ENCODE measurements around the gene SRMS.

Gene SRMS

DNA sequence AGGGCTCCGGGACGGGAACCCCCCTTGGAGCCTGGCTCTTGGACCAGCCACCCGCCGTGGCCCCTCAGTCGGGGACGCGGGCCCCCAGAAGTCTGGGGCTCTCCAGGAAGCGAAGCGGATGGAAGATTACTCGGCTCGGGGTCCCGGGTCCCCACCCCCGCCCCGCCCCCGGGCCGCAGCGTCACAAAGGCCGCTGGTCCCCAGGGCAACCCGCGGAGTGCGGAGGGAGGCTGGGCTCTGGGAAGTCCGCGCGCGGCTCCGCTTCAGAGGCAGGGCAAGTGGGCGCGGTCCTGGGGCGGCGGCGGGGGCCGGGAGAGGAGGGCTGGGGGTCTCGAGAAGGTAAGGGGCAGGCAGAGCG is 6.4 kb upstream of the SRMS start, which contains the start of gene FNDC11:
FNDC11 (plus strand) TSS at position 227 of the 358 bp plus-strand sequence. CDS start 1,505 bp downstream, outside the sequence.
- ChIA-PET CTCF (interaction anchor here (0.6 kb wide), 1 partner anchor 104 kb away, joined by 3 read pairs; the partner anchor contains the start of gene RTEL1), POLR2A (ENCODE audit: low non-redundant PET) (no interaction called here)

DNA sequence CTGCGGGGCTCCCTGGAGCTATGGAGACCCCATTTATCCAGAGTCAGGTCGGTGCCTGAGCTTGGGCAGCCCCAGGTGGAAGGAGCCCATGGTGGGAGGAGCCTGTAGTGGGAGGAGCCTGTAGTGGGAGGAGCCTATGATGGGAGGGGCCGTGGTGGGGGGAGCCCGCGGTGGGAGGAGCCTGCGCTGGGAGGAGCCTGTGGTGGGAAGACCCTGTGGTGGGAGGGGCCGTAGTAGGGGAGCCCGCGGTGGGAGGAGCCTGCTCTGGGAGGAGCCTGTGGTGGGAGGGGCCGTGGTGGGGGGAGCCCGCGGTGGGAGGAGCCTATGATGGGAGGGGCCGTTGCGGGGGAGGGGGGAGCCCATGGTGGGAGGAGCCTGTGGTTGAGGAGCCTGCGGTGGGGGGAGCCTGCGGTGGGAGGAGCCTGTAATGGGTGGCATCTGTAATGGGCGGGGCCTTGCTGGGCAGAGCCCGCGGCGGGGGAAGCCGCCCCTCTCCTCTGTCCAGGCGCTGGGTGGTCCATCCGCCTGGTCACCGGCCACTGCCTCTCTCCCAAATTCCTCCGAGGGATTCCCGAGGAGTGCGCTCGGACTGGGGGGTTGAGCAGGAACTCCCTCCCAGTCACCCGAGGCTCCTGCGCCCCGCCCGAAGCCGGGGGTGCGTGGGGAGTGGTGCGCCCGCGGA is 5.8 kb upstream of the SRMS start:
- TF ChIP-seq, protein P1, sequence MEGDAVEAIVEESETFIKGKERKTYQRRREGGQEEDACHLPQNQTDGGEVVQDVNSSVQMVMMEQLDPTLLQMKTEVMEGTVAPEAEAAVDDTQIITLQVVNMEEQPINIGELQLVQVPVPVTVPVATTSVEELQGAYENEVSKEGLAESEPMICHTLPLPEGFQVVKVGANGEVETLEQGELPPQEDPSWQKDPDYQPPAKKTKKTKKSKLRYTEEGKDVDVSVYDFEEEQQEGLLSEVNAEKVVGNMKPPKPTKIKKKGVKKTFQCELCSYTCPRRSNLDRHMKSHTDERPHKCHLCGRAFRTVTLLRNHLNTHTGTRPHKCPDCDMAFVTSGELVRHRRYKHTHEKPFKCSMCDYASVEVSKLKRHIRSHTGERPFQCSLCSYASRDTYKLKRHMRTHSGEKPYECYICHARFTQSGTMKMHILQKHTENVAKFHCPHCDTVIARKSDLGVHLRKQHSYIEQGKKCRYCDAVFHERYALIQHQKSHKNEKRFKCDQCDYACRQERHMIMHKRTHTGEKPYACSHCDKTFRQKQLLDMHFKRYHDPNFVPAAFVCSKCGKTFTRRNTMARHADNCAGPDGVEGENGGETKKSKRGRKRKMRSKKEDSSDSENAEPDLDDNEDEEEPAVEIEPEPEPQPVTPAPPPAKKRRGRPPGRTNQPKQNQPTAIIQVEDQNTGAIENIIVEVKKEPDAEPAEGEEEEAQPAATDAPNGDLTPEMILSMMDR (conservative IDR thresholded peaks at IDR 0.05; ENCODE audit: low read depth), result no peak
- POLR2A ChIA-PET (ENCODE audit: low non-redundant PET), result interaction anchor here (0.8 to 1.2 kb wide), 3 partner anchors 10 to 15 kb away, joined by 3 to 8 read pairs (median 4); no protein-coding TSS in a partner anchor
- peak; percentile 96 for DNase-seq (ENCODE audit: low spot score)
- CTCF ChIA-PET, result interaction anchor here (0.7 to 1.8 kb wide), 3 partner anchors 15 to 504 kb away, joined by 4 to 9 read pairs (median 7); no protein-coding TSS in a partner anchor
- H3K27ac ChIP-seq, result peak overlapping the region; percentile 63

More for the DNA sequence above, 6.4 kb upstream of the SRMS start, which contains the start of gene FNDC11:
- peak within 1 kb of the TSS; percentile 63 for H3K27ac ChIP-seq
- TF ChIP-seq, protein P1 (conservative IDR thresholded peaks at IDR 0.05; ENCODE audit: low read depth), result no peak
- no peak for DNase-seq (ENCODE audit: low spot score)

DNA sequence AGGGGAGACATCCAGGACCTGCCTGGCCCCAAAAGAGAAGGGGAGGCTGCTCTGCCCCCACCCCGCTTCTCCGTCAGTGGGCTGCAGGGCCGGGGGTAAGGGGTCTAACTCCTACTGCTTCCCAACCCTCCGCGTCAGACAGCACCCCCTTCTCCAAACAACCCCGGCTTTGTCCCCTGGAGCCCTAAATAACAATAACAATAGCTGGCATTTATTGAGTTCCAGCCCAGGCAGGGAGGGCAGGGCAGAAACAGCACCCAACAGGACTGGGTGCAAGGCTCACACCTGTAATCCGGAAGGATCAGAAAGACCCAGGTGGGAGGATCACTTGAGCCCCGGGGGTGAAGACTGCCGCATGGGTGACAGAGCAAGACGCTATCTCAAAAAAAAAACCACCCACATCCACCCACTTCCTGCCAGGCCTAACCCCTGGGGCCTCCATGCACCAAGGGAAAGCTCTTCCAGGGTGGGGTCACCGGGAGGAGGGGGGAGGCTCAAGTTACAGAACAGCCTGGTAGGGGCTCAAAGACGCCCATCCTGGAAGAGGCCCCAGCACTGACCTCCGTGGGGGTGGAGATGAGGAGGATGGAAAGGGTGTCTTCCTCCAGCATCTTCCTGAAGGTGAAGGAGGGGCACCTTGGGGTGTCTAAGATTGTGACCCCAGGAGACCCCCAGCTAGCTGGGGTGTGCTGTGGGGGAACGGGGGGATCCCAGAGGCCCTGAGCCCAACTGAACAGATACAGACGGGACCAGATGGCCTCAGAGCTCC is 5.1 kb upstream of the SRMS start:
- POLR2A ChIA-PET (ENCODE audit: low non-redundant PET), result interaction anchor here (0.8 to 1.2 kb wide), 4 partner anchors 9 to 15 kb away, joined by 3 to 8 read pairs (median 4); no protein-coding TSS in a partner anchor
- peak overlapping the region; percentile 63 for H3K27ac ChIP-seq
- TF ChIP-seq, protein P1 (conservative IDR thresholded peaks at IDR 0.05; ENCODE audit: low read depth), result no peak
- CTCF ChIA-PET, result interaction anchor here (0.6 to 1.8 kb wide), 5 partner anchors 15 to 953 kb away, joined by 3 to 9 read pairs (median 7); no protein-coding TSS in a partner anchor
- DNase-seq (ENCODE audit: low spot score), result no peak

DNA sequence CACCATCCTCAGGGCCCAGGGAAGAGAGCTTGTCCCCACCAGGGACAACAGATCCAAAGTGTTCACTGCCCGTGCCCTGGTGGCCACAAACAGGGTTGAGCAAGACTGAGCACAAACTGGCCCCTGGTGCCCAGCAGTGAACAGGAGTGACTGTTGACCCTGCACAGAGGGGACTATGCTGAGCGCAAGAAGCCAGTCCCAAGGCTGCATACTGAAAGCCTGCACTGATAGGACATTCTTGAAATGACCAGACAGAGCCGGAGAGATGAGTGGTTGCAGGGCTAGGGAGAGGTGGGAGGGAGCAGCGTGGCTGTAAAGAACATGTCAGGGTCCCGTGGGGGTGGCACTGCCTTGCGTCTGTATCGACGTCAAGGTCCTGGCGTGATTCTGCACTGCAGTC is 3.5 kb upstream of the SRMS start:
- TF ChIP-seq, protein P1 (conservative IDR thresholded peaks at IDR 0.05; ENCODE audit: low read depth), result no peak
- ChIA-PET CTCF (interaction anchor here (1.2 to 1.4 kb wide), 2 partner anchors 12 to 13 kb away, joined by 4 to 6 read pairs; no protein-coding TSS in a partner anchor), POLR2A (ENCODE audit: low non-redundant PET) (no interaction called here)
- peak overlapping the region; percentile 63; the same call in 1 of the 2 replicates for H3K27ac ChIP-seq
- no peak for DNase-seq (ENCODE audit: low spot score)

DNA sequence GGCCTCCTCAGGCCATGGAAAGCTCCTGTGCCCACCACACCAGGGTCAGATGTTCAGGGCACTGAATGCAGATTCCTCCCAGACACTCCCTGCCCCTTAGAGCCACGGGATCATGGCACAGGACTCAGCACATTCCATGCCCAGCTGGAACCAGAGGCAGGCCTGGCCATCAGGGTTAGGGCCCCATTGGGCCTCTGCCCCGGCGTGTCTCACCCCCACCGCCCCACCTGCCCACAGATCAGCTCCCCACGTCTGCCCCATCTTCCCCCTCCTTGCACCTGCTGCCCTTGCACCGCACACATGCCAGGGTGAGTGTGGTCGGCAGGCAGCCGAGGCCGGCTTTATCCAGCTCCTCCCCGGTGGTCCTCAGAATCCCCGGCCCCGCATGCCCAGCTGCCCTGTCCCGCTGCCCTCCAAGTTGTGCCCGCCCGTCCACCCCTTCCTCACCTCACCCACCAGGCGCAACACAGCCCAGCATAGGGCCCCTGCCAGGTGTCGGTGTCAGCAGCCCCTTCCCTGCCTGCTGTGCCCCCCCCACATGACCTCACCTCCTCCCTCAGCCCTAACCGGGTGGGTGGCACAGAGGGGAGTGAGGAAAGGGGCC is 2.2 kb upstream of the SRMS start:
- H3K27ac ChIP-seq, result no peak overlapping the region
- TF ChIP-seq, protein P1 (conservative IDR thresholded peaks at IDR 0.05; ENCODE audit: low read depth), result no peak
- DNase-seq (ENCODE audit: low spot score), result no peak
- ChIA-PET POLR2A (ENCODE audit: low non-redundant PET) (no interaction called here), CTCF (no interaction called here)

DNA sequence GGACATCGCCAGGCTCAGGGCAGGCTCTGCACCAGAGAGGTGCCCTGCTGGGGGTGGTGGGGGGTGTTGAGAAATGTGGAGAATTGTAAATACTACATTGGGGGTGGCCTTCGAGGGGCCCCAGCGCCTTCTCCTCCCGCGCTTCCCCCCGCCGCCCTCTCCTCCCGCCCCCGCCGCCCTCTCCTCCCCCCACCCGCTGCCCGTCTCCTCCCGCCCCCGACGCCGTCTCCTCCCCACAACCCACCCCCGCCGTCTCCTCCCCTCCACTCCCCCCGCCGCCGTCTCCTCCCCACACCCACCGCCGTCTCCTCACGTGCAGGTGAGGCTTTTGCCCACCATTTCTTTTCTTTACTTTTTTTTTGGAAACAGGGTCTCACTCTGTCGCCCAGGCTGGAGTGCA is 1.5 kb upstream of the SRMS start:
- H3K27ac ChIP-seq, result no peak overlapping the region
- TF ChIP-seq, protein P1 (conservative IDR thresholded peaks at IDR 0.05; ENCODE audit: low read depth), result no peak
- CTCF ChIA-PET, result no interaction called here
- POLR2A ChIA-PET (ENCODE audit: low non-redundant PET), result no interaction called here
- DNase-seq (ENCODE audit: low spot score), result no peak
